Peyer's patch (tissue), 4 donors: ENCODE results near the gene SNRPD3.

Experiments used
- POLR2A ChIP-seq, 2 donors: fragments of 450-650 bp; IDR thresholded peaks; one replicate each; pipeline ENCODE4 v1.5.1; 2017; ENCODE audit warnings: antibody characterized with exemption in 2 of 2, mild to moderate bottlenecking in 2 of 2, moderate library complexity in 2 of 2
- TF ChIP-seq, protein P1 (sequence below), 6 experiments: fragments of 450-650 bp in 4 of 6; fragments of 200-600 bp in 2 of 6; sonication (generic) in 1 of 6; IDR thresholded peaks; one replicate each; pipeline ENCODE4 v1.5.1; 2017 to 2019; ENCODE audit warnings: antibody characterized with exemption in 6 of 6, mild to moderate bottlenecking in 3 of 6, moderate library complexity in 1 of 6

DNA sequence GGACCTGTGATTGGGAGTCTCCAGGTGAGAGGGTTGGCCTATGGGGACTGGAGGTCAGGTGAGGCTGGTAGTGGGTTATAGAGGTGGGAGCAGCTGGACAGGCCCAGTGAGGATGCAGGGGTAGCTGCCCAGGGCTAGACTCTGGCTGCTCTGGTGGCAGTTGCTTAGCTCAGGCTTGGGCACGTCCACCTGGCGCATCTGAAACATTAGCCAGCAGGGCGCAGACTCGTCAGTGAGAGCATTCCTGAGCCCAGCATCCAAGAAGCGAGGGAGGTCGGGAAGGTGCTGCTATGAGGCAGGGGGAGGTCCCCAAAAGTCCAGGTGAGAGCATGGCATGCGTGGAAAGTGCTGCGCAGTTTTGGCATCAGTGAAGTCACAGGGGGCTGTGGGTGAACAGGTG lies 43.7 kb downstream of the SNRPD3 start:
- TF ChIP-seq, protein P1, sequence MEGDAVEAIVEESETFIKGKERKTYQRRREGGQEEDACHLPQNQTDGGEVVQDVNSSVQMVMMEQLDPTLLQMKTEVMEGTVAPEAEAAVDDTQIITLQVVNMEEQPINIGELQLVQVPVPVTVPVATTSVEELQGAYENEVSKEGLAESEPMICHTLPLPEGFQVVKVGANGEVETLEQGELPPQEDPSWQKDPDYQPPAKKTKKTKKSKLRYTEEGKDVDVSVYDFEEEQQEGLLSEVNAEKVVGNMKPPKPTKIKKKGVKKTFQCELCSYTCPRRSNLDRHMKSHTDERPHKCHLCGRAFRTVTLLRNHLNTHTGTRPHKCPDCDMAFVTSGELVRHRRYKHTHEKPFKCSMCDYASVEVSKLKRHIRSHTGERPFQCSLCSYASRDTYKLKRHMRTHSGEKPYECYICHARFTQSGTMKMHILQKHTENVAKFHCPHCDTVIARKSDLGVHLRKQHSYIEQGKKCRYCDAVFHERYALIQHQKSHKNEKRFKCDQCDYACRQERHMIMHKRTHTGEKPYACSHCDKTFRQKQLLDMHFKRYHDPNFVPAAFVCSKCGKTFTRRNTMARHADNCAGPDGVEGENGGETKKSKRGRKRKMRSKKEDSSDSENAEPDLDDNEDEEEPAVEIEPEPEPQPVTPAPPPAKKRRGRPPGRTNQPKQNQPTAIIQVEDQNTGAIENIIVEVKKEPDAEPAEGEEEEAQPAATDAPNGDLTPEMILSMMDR (IDR thresholded peaks at IDR 0.05): no peak
- TF ChIP-seq POLR2A (IDR thresholded peaks at IDR 0.05): no peak
